Activated T-helper 1 cell treated with anti-CD3 and anti-CD28 coated beads, Interleukin-12 subunit alpha, Interleukin-12 subunit beta, Interleukin-2, Interleukin-4 antibody, amounts not matched to agents 30 ng/mL and 10 ng/mL and 1 ng/mL, durations not matched to agents 14 hours and 24 hours and 36 hours (primary cell): Measurements from ENCODE around the gene RASAL2. TPM values are rescaled to one million over a fixed set of nuclear protein-coding genes. Genes with fewer than 3 reads are reported as not detected.
"Not testable (repeated sequence)": the region's sequence is repeated elsewhere in the genome, so short reads cannot be mapped to it uniquely, and the experiment has no call there.

ENCODE experiments used
- DNase-seq: peaks from one replicate; pipeline ENCODE4 v3.0.0; 2021; ENCODE audit warnings: low spot score
- H3K27ac Mint-ChIP-seq: one replicate; pipeline ENCODE4 v1.8.0; 2021; ENCODE audit warnings: mild to moderate bottlenecking, mixed read lengths
- H3K27me3 Mint-ChIP-seq: one replicate; pipeline ENCODE4 v1.8.0; 2022; ENCODE audit warnings: mild to moderate bottlenecking, moderate library complexity, mixed read lengths; ENCODE audit not compliant: insufficient read depth
- H3K36me3 Mint-ChIP-seq: one replicate; pipeline ENCODE4 v1.8.0; 2021; ENCODE audit warnings: low read depth, mixed read lengths
- H3K4me1 Mint-ChIP-seq: one replicate; pipeline ENCODE4 v1.8.0; 2021; ENCODE audit warnings: low read depth, mixed read lengths
- H3K4me3 Mint-ChIP-seq: one replicate; pipeline ENCODE4 v1.8.0; 2021; ENCODE audit warnings: mild to moderate bottlenecking, moderate library complexity, mixed read lengths
- H3K9me3 Mint-ChIP-seq: one replicate; pipeline ENCODE4 v1.8.0; 2021; ENCODE audit warnings: mixed read lengths
- intact Hi-C: fragments of 100-400 bp; cut with micrococcal nuclease; formaldehyde crosslinking; loops from one replicate; pipeline ENCODE4 v1.15.1; 2024
- total RNA-seq: library from RNA; stranded (reverse); gene quantifications from 2 replicates; pipeline ENCODE4 v1.2.3, GENCODE V29; 2022

RASAL2 gene
- total RNA-seq, 1 donor from 2014 or later = not detected

GRCh38 chr1:178311164-178311563 is 217.3 kb downstream of the RASAL2 start:
- intact Hi-C loops = loop anchor here (2.0 to 5.0 kb wide), 3 partner anchors 190 to 691 kb away; no protein-coding TSS in a partner anchor
- no peaks in the 10 kb centered on the region for H3K4me1 Mint-ChIP-seq
- DNase-seq = no peak
- no peak overlapping the region for H3K27ac Mint-ChIP-seq
- H3K36me3 Mint-ChIP-seq = no peaks in the 10 kb centered on the region
- peaks cover 4% of the 10 kb centered on the region for H3K27me3 Mint-ChIP-seq
- H3K4me3 Mint-ChIP-seq = no peak overlapping the region
- H3K9me3 Mint-ChIP-seq = no peaks in the 10 kb centered on the region

DNA sequence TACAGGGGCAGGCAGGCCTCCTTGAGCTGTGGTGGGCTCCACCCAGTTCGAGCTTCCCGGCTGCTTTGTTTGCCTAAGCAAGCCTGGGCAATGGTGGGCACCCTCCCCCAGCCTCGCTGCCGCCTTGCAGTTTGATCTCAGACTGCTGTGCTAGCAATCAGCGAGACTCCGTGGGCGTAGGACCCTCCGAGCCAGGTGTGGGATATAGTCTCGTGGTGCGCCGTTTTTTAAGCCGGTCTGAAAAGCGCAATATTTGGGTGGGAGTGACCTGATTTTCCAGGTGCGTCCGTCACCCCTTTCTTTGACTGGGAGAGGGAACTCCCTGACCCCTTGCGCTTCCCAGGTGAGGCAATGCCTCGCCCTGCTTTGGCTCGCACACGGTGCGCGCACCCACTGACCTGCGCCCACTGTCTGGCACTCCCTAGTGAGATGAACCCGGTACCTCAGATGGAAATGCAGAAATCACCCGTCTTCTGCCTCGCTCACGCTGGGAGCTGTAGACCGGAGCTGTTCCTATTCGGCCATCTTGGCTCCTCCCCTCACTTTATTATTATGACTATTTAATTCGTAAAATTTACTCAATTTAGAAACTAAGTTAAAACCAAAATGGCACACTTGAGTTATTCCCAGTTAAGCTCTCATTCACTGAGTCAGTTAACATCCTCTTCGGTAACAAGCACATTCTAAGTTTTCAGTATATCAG is 226.5 kb downstream of the RASAL2 start:
- H3K9me3 Mint-ChIP-seq, H3K27me3 Mint-ChIP-seq, H3K4me3 Mint-ChIP-seq, DNase-seq, intact Hi-C loops, H3K36me3 Mint-ChIP-seq, H3K4me1 Mint-ChIP-seq, H3K27ac Mint-ChIP-seq: not testable (repeated sequence)

DNA sequence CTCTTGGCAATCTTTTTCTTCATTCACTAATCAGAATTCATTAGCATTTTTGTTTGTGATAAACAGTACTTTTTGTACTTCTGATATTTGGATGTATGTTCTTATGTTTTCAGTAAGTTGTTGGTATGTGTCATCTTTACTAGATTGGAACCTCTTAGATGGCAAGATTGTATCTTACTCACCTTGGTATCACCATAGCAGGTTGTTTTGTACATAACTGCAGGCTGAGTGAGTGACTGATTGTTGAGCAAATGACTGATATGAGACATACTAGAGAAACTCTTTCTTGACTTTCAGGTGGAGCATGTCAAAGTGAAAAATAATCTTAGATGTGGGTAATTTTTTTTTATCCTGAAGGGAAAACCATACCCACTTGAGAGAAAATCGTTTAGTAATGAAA is 229.2 kb downstream of the RASAL2 start:
- H3K4me3 Mint-ChIP-seq = no peak overlapping the region
- no peak for DNase-seq
- intact Hi-C loops = no loop called here
- H3K36me3 Mint-ChIP-seq = no peaks in the 10 kb centered on the region
- H3K4me1 Mint-ChIP-seq = no peaks in the 10 kb centered on the region
- peaks cover 6% of the 10 kb centered on the region for H3K9me3 Mint-ChIP-seq
- no peaks in the 10 kb centered on the region for H3K27me3 Mint-ChIP-seq
- no peak overlapping the region for H3K27ac Mint-ChIP-seq

GRCh38 chr1:178324003-178324402 is 230.1 kb downstream of the RASAL2 start:
- H3K36me3 Mint-ChIP-seq = no peaks in the 10 kb centered on the region
- DNase-seq = no peak
- H3K4me3 Mint-ChIP-seq = no peak overlapping the region
- peaks cover 6% of the 10 kb centered on the region for H3K9me3 Mint-ChIP-seq
- intact Hi-C loops = no loop called here
- H3K27me3 Mint-ChIP-seq = no peaks in the 10 kb centered on the region
- H3K27ac Mint-ChIP-seq = no peak overlapping the region
- H3K4me1 Mint-ChIP-seq = no peaks in the 10 kb centered on the region

GRCh38 chr1:178328728-178329127 is 234.8 kb downstream of the RASAL2 start:
- no peak for DNase-seq
- Mint-ChIP-seq H3K9me3 (no peaks in the 10 kb centered on the region), H3K27me3 (no peaks in the 10 kb centered on the region), H3K4me3 (no peak overlapping the region), H3K27ac (no peak overlapping the region), H3K4me1 (no peaks in the 10 kb centered on the region), H3K36me3 (no peaks in the 10 kb centered on the region)
- intact Hi-C loops = no loop called here

DNA sequence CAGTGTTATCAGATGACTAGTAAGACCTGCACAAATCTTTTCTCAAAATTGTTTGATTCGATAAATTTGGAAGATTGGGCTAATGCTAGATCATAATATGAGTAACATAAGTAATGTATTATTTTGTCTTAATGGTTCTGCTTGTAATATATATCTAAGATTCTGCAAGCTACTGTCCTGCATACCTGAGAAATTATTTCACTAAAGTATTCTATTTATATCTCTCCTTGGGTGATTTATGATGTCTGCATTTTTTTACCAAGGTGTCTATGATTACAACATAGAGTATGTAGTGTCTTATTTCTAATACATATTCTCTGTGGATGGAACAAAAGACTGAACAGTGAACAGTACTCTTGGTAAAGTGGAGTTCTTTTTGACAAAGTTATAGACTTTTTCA is 236.2 kb downstream of the RASAL2 start:
- H3K4me1 Mint-ChIP-seq = no peaks in the 10 kb centered on the region
- H3K4me3 Mint-ChIP-seq = no peak overlapping the region
- H3K27ac Mint-ChIP-seq = no peak overlapping the region
- H3K9me3 Mint-ChIP-seq = no peaks in the 10 kb centered on the region
- H3K36me3 Mint-ChIP-seq = no peaks in the 10 kb centered on the region
- intact Hi-C loops = no loop called here
- no peak for DNase-seq
- no peaks in the 10 kb centered on the region for H3K27me3 Mint-ChIP-seq

DNA sequence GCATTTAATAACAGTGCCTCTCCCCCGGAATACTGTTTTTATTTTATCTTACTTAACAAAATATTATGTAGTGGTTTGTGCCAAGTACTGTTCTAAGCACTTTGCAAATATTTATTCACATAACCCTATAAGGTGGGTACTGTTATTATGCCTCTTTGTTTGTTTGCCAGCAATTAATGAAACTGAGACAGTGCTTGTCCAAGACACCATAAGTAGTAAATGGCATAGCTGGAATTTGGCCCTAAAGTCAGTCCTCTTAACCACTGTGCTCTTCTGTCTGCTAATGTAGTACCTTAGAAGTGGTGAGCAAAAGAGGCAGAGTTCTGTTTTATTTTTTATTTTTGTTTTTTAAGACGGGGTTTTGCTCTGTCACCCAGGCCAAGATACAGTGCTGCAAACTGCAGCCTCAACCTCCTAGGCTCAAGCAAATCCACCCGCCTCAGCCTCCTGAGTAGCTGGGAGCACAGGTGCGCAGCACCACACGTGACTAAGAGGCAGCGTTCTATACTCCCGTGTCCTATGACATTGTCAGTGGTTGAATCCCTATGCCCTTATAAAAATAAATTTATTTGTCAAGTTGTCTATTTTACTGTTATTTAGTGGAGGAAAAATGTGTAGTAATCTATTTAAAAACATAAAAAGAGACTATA is 237.1 kb downstream of the RASAL2 start:
- H3K36me3 Mint-ChIP-seq = no peaks in the 10 kb centered on the region
- H3K4me3 Mint-ChIP-seq = no peak overlapping the region
- no peaks in the 10 kb centered on the region for H3K4me1 Mint-ChIP-seq
- DNase-seq = no peak
- H3K27ac Mint-ChIP-seq = no peak overlapping the region
- no peaks in the 10 kb centered on the region for H3K27me3 Mint-ChIP-seq
- H3K9me3 Mint-ChIP-seq = no peaks in the 10 kb centered on the region
- intact Hi-C loops = loop anchor here (1.0 kb wide), 1 partner anchor 27 kb away; no protein-coding TSS in a partner anchor

DNA sequence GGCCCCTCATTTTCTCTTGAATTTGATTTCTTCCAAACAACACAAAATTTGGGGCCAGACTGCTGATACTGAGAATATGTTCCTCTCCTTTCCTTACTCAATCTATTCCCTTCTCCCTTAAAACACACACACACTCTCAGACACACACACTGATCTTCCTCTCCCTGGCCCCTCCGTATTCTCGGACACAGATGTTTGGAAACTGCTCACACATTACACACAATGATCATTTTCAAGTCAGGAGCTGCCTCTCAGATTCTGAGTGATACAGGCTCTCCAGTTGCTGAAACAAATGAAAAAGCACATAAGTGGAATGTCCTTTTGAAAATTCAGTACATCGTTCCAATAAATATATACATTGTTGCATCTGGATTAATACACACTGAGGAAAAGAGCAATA is 241.5 kb downstream of the RASAL2 start:
- Mint-ChIP-seq H3K9me3 (no peaks in the 10 kb centered on the region), H3K27ac (no peak overlapping the region), H3K27me3 (no peaks in the 10 kb centered on the region), H3K36me3 (no peaks in the 10 kb centered on the region), H3K4me3 (no peak overlapping the region), H3K4me1 (no peaks in the 10 kb centered on the region)
- intact Hi-C loops = no loop called here
- DNase-seq = no peak

DNA sequence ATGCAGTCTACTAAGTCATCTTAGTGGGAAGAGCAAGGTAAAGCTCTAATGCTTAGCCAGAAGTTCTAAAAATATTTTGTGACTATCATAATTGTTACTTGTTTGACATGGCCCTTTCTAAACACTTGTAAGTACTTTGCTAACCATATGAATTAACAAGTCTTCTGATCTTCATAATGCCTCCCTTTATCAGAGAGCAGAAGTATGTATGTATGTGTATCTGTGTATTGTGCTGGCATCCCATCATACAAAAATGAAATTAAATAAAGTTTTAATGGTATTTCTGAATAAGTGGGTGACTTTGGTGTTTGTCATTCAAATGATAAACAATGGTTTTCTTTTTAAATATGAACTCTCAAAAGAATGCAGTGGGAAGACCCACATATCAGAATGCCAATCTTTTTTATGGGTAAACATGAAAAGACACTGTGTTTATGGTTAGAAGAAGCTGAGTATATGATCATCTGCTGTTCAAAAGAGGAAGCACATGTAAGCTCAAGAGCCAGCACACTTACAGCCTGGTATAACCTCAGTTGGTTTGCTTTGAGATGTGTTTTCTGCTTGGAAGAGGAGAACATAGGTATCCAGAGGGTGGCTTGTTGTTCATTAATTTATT is 243.3 kb downstream of the RASAL2 start:
- no peak overlapping the region for H3K4me3 Mint-ChIP-seq
- H3K36me3 Mint-ChIP-seq = no peaks in the 10 kb centered on the region
- DNase-seq = no peak
- H3K27ac Mint-ChIP-seq = no peak overlapping the region
- intact Hi-C loops = no loop called here
- no peaks in the 10 kb centered on the region for H3K9me3 Mint-ChIP-seq
- no peaks in the 10 kb centered on the region for H3K4me1 Mint-ChIP-seq
- no peaks in the 10 kb centered on the region for H3K27me3 Mint-ChIP-seq

- no peak overlapping the region for H3K27ac Mint-ChIP-seq
- no peaks in the 10 kb centered on the region for H3K27me3 Mint-ChIP-seq
- H3K4me1 Mint-ChIP-seq = no peaks in the 10 kb centered on the region
- no peak for DNase-seq
- H3K9me3 Mint-ChIP-seq = no peaks in the 10 kb centered on the region
- intact Hi-C loops = no loop called here
- no peaks in the 10 kb centered on the region for H3K36me3 Mint-ChIP-seq
- no peak overlapping the region for H3K4me3 Mint-ChIP-seq
These were observed 245.9 kb downstream of the RASAL2 start for GRCh38 chr1:178339834-178340233.

DNA sequence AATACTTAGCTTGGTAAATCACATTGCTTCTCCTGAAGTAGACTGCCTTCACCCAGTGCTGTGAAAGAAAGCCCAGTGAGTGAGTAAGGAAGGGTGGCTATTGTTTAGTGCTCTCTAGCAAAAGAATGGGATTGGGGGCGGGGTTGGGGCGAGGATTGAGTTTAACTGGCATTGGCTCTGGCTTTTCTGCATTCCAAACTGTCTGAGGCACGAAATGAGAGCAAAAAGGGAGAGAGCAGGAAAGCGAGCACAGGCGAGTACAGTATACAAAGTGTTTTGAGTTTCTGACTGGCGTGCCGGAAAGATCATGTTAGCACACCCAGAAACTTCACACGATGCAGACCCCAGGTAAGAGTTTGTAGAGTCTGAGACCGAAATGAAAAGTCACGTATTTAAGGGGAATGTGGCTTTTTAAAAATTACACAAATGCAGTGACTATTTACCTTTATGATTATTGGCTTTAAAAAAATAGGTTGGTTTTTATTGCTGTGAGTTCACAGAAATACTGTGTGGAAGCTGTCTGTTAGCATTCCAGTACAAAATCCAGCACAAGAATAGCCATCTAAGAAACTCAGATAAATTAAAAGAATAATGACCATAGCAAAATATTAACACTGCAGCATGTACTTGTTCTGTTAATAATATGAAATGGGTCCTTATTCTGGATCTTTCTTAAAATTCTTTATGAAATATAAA is 247.5 kb downstream of the RASAL2 start:
- intact Hi-C loops = no loop called here
- no peaks in the 10 kb centered on the region for H3K36me3 Mint-ChIP-seq
- H3K9me3 Mint-ChIP-seq = no peaks in the 10 kb centered on the region
- no peak overlapping the region for H3K4me3 Mint-ChIP-seq
- H3K4me1 Mint-ChIP-seq = no peaks in the 10 kb centered on the region
- no peaks in the 10 kb centered on the region for H3K27me3 Mint-ChIP-seq
- H3K27ac Mint-ChIP-seq = no peak overlapping the region
- no peak for DNase-seq

GRCh38 chr1:178342745-178343144 is 248.8 kb downstream of the RASAL2 start:
- intact Hi-C loops = no loop called here
- H3K4me3 Mint-ChIP-seq = no peak overlapping the region

DNA sequence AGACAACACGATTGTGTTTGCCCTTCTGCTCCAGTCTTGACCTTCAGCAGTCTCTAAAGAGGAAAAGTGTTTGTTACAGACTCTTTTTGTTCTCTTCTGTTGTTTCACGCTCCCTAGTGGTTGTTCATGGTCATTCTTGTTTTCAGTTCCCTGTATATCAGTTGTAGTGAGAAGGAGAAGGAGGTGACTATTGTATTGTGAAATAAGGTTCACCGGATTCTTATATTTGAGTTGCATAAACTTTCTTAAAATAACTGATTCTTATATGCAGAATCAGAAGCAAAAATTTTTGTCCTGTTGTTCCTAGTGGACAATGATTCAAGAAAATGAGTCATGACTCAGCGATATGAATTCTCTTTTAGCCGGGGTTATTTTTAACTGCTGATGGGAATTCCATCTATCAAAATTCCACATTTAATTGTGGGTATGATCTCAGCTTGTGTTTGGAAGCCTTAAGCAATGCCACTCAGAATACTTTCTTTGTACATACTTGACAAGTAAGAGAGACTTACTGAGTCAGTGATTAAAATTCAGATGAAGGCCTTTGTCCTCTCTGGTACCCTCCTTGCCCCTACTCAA is 250.7 kb downstream of the RASAL2 start:
- no peak overlapping the region for H3K27ac Mint-ChIP-seq
- intact Hi-C loops = no loop called here

More at GRCh38 chr1:178342745-178343144, 248.8 kb downstream of the RASAL2 start:
- Mint-ChIP-seq H3K9me3 (no peaks in the 10 kb centered on the region), H3K27ac (no peak overlapping the region), H3K4me1 (no peaks in the 10 kb centered on the region), H3K36me3 (no peaks in the 10 kb centered on the region), H3K27me3 (no peaks in the 10 kb centered on the region)
- no peak for DNase-seq

More for the DNA sequence above, 250.7 kb downstream of the RASAL2 start:
- no peaks in the 10 kb centered on the region for H3K27me3 Mint-ChIP-seq
- no peaks in the 10 kb centered on the region for H3K4me1 Mint-ChIP-seq
- H3K36me3 Mint-ChIP-seq = no peaks in the 10 kb centered on the region
- no peak for DNase-seq
- H3K9me3 Mint-ChIP-seq = no peaks in the 10 kb centered on the region
- H3K4me3 Mint-ChIP-seq = no peak overlapping the region
